Measurements from ENCODE around the gene HSPBAP1. TPM values are rescaled to one million over a fixed set of nuclear protein-coding genes. Genes with fewer than 3 reads are reported as not detected.

Gene HSPBAP1
- total and polyA plus RNA-seq, 2 of the 4 experiments (the other 2 are of a cell fraction), result 2.6 to 4.8 TPM

DNA sequence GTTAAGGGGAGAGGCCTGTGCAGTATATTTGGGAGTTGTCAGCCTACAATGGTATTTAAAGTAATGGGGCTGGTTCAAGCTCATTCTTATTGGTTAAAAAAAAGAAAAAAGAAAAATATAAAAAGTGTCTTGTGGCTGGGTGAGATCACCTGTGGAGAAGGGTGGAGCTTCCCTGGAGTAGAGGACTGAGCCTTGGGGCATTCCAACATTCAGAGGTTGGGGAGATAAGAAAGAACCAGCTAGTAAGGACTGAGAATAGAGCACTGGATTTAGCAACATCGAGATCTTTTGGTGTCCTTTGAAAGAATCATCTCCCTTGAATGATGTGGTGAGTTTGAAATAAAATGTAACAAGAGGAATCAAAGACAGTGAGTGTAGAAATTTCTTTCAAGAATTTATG lies 6.4 kb upstream of the HSPBAP1 start:
- H2BK15ac ChIP-seq (ENCODE audit: low read depth, low read length), result no peak overlapping the region
- ChIA-PET POLR2A (ENCODE audit: unreplicated experiment) (no interaction called here), CTCF (no interaction called here)
- BruUV-seq (replicated peaks), result no TSS peak
- no peak overlapping the region for H3K9ac ChIP-seq (ENCODE audit: low read depth, low read length)
- in situ Hi-C loops (cut with MboI; ENCODE audit: low sequenced_read_pairs), result no loop called here
- no peak overlapping the region for H2BK120ac ChIP-seq (ENCODE audit: low read depth, low read length)
- H4K8ac ChIP-seq (ENCODE audit: low read depth in 2 of 2, low read length in 2 of 2), result no peak overlapping the region
- H3K27me3 ChIP-seq (ENCODE audit: control insufficient read depth, insufficient read depth, low read length), result no peaks in the 10 kb centered on the region
- dilution Hi-C loops (cut with HindIII; ENCODE audit: low sequenced_read_pairs, unreplicated experiment), result no loop called here
- no peak overlapping the region for H4K91ac ChIP-seq (ENCODE audit: insufficient read depth, low read depth, low read length)
- no peaks in the 10 kb centered on the region for H3K9me1 ChIP-seq (ENCODE audit: insufficient read depth, low read length)
- H4K5ac ChIP-seq (ENCODE audit: low read depth, low read length), result no peak overlapping the region
- H2AFZ ChIP-seq (replicated peaks; ENCODE audit: low read length, poor library complexity), result no peak overlapping the region
- WGBS, 2 experiments (ENCODE audit: extremely low coverage in 2 of 2, insufficient read length in 1 of 2), result no CpG with 5 or more reads among the region's 1 CpG
- H3K9me3 ChIP-seq (ENCODE audit: control insufficient read depth, insufficient read depth, low read length), result no peaks in the 10 kb centered on the region
- no peak overlapping the region for H2BK5ac ChIP-seq (ENCODE audit: low read depth, low read length, poor library complexity, severe bottlenecking)
- no peak overlapping the region for H3K4ac ChIP-seq (ENCODE audit: low read depth, low read length)
- H3K23ac ChIP-seq (ENCODE audit: low read depth, low read length), result no peak overlapping the region
- H2BK20ac ChIP-seq (ENCODE audit: low read depth, low read length), result no peak overlapping the region
- no peak for ATAC-seq (ENCODE audit: low read depth)
- no peak overlapping the region for H3K18ac ChIP-seq (ENCODE audit: low read depth, low read length)
- H2AK9ac ChIP-seq (replicated peaks; ENCODE audit: low read depth, low read length, poor library complexity), result no peak overlapping the region
- H3K4me3 ChIP-seq (ENCODE audit: insufficient read depth, low read depth, low read length), result no peak overlapping the region
- H2AK5ac ChIP-seq (ENCODE audit: low read depth, low read length), result no peak overlapping the region
- no peak overlapping the region for H3K56ac ChIP-seq (ENCODE audit: extremely low read depth, insufficient read depth, low read length)
- no peak overlapping the region for H3K4me2 ChIP-seq (ENCODE audit: low read depth, low read length)
- no peak overlapping the region for H3K27ac ChIP-seq (ENCODE audit: insufficient read depth, low read length)
- H3K36me3 ChIP-seq (ENCODE audit: control insufficient read depth, insufficient read depth, low read length), result no peaks in the 10 kb centered on the region
- intact Hi-C loops (cut with micrococcal nuclease), result no loop called here
- TF ChIP-seq SMC3 (IDR thresholded peaks at IDR 0.05; ENCODE audit: low read depth, low read length) (no peak), CEBPB (IDR thresholded peaks at IDR 0.05; ENCODE audit: low read depth, low read length) (no peak), FOS (IDR thresholded peaks at IDR 0.05; ENCODE audit: low read depth, low read length) (no peak), RCOR1 (IDR thresholded peaks at IDR 0.05; ENCODE audit: insufficient replicate concordance, low read length) (no peak), CHD1 (IDR thresholded peaks at IDR 0.05; ENCODE audit: low read depth, low read length) (no peak)
- TF ChIP-seq, protein P1, sequence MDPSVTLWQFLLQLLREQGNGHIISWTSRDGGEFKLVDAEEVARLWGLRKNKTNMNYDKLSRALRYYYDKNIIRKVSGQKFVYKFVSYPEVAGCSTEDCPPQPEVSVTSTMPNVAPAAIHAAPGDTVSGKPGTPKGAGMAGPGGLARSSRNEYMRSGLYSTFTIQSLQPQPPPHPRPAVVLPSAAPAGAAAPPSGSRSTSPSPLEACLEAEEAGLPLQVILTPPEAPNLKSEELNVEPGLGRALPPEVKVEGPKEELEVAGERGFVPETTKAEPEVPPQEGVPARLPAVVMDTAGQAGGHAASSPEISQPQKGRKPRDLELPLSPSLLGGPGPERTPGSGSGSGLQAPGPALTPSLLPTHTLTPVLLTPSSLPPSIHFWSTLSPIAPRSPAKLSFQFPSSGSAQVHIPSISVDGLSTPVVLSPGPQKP (IDR thresholded peaks at IDR 0.05; ENCODE audit: borderline replicate concordance, low read depth, low read length), result no peak
- H3K4me1 ChIP-seq (ENCODE audit: control insufficient read depth, insufficient read depth, low read length), result no peaks in the 10 kb centered on the region; the same call in 1 of the 2 replicates
- no peak for DNase-seq
- H3K79me1 ChIP-seq (ENCODE audit: low read depth in 1 of 2, low read length in 2 of 2), result peaks cover 9 to 28% of the 10 kb centered on the region in 2 experiments
- H4K20me1 ChIP-seq (ENCODE audit: insufficient read depth, low read length), result no peaks in the 10 kb centered on the region; the same call in 1 of the 2 replicates
- no peak overlapping the region for H3K14ac ChIP-seq (replicated peaks; ENCODE audit: low read depth, low read length)
